ENCODE data around the gene PARD3B.

GRCh38 chr2:205473791-205474190 lies 928.5 kb downstream of the PARD3B start:
- TF ChIP-seq, protein P1, sequence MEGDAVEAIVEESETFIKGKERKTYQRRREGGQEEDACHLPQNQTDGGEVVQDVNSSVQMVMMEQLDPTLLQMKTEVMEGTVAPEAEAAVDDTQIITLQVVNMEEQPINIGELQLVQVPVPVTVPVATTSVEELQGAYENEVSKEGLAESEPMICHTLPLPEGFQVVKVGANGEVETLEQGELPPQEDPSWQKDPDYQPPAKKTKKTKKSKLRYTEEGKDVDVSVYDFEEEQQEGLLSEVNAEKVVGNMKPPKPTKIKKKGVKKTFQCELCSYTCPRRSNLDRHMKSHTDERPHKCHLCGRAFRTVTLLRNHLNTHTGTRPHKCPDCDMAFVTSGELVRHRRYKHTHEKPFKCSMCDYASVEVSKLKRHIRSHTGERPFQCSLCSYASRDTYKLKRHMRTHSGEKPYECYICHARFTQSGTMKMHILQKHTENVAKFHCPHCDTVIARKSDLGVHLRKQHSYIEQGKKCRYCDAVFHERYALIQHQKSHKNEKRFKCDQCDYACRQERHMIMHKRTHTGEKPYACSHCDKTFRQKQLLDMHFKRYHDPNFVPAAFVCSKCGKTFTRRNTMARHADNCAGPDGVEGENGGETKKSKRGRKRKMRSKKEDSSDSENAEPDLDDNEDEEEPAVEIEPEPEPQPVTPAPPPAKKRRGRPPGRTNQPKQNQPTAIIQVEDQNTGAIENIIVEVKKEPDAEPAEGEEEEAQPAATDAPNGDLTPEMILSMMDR (IDR thresholded peaks at IDR 0.05): no peak
- no peak for TF ChIP-seq POLR2A (IDR thresholded peaks at IDR 0.05)

All from lower leg skin (tissue), 3 donors.